ENCODE measurements around the gene SPC24.

- TF ChIP-seq CTCF (IDR thresholded peaks at IDR 0.05) (no peak), POLR2A (IDR thresholded peaks at IDR 0.05) (no peak), POLR2AphosphoS5 (IDR thresholded peaks at IDR 0.05) (no peak), EP300 (IDR thresholded peaks at IDR 0.05) (no peak)
Measured at GRCh38 chr19:11182994-11183393, 27.4 kb upstream of the SPC24 start.
